ENCODE results near the gene PTPRK. TPM values are rescaled to one million over a fixed set of nuclear protein-coding genes. Genes with fewer than 3 reads are reported as not detected.

Gene PTPRK
- total and polyA plus RNA-seq, 2 of the 13 experiments (the other 11 are each of a cell fraction or from before 2014, with no cell fraction given) = 43.6 to 98.3 TPM

DNA sequence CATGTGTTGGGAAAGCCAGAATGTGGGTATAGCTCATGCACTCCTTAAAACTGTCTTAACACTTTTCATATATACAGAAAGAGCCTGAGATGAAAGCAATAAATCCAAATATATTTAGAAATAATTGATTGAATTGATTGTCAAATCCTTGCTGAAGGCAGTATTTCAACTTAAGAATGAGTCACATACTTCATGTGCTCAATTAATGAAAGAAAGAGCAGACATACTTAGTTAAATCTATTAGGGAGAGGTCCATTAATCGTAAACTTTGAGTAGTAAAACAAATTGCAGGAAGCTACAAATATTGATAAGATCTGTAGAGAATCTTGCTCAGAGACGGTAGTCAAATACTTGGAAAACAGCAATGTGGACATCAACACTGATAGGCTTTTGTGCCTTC is 358.0 kb downstream of the PTPRK start:
- Histone ChIP-seq H3K79me2 (ENCODE audit: insufficient read depth, low read length) (no peaks in the 10 kb centered on the region), H3K27me3 (ENCODE audit: control insufficient read depth in 1 of 2, insufficient read depth in 2 of 2, low read length in 2 of 2) (no peaks in the 10 kb centered on the region), H3K36me3 (replicated peaks in 1 of 2; ENCODE audit: control insufficient read depth in 1 of 2, insufficient read depth in 2 of 2, low read length in 2 of 2) (peaks cover 0 to 1% of the 10 kb centered on the region in 2 experiments; a peak in 2 of 5 replicates), H3K4me2 (ENCODE audit: low read depth, low read length) (no peak overlapping the region), H2AFZ (ENCODE audit: low read length) (no peak overlapping the region), H4K20me1 (ENCODE audit: insufficient read depth, low read length) (no peaks in the 10 kb centered on the region), H3K4me3 (replicated peaks in 1 of 3; ENCODE audit: insufficient read depth in 1 of 3, low read depth in 2 of 3, low read length in 3 of 3) (no peak overlapping the region), H3K4me1 (ENCODE audit: insufficient read depth, low read length) (no peaks in the 10 kb centered on the region), H3K9me3 (ENCODE audit: low read length) (no peaks in the 10 kb centered on the region), H3K27ac (ENCODE audit: extremely low read length, insufficient read depth, low read length) (no peak overlapping the region), H3K9ac (ENCODE audit: insufficient read depth, low read depth, low read length) (no peak overlapping the region)
- CTCF ChIA-PET (ENCODE audit: low intra/inter-chr PET ratio, low total read pairs) = no interaction called here
- POLR2A ChIA-PET = no interaction called here
- in situ Hi-C loops (cut with HindIII; ENCODE audit: extremely low pct_ligation_motif_present, low pct_unique_long_range_greater_than_20kb) = no loop called here
- no TSS peak for BruUV-seq (replicated peaks)
- TF ChIP-seq MAFG (CRISPR knock-in tag; IDR thresholded peaks at IDR 0.05) (no peak), MEIS2 (CRISPR knock-in tag; IDR thresholded peaks at IDR 0.05) (no peak), ZNF33B (CRISPR knock-in tag; IDR thresholded peaks at IDR 0.05) (no peak), ZNF607 (CRISPR knock-in tag; IDR thresholded peaks at IDR 0.05; ENCODE audit: borderline replicate concordance) (no peak), ZNF746 (CRISPR knock-in tag; IDR thresholded peaks at IDR 0.05) (no peak), PLRG1 (conservative IDR thresholded peaks at IDR 0.05) (no peak), AHR (CRISPR knock-in tag; IDR thresholded peaks at IDR 0.05) (no peak), ZNF232 (CRISPR knock-in tag; IDR thresholded peaks at IDR 0.05; ENCODE audit: borderline replicate concordance) (no peak), NPAS2 (CRISPR knock-in tag; IDR thresholded peaks at IDR 0.05; ENCODE audit: borderline replicate concordance) (no peak)
- TF ChIP-seq, protein P1, sequence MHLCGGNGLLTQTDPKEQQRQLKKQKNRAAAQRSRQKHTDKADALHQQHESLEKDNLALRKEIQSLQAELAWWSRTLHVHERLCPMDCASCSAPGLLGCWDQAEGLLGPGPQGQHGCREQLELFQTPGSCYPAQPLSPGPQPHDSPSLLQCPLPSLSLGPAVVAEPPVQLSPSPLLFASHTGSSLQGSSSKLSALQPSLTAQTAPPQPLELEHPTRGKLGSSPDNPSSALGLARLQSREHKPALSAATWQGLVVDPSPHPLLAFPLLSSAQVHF (CRISPR knock-in tag; IDR thresholded peaks at IDR 0.05) = no peak
- TF ChIP-seq, protein P2, sequence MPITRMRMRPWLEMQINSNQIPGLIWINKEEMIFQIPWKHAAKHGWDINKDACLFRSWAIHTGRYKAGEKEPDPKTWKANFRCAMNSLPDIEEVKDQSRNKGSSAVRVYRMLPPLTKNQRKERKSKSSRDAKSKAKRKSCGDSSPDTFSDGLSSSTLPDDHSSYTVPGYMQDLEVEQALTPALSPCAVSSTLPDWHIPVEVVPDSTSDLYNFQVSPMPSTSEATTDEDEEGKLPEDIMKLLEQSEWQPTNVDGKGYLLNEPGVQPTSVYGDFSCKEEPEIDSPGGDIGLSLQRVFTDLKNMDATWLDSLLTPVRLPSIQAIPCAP (CRISPR knock-in tag; IDR thresholded peaks at IDR 0.05; ENCODE audit: low read depth) = no peak
- TF ChIP-seq, protein P3, sequence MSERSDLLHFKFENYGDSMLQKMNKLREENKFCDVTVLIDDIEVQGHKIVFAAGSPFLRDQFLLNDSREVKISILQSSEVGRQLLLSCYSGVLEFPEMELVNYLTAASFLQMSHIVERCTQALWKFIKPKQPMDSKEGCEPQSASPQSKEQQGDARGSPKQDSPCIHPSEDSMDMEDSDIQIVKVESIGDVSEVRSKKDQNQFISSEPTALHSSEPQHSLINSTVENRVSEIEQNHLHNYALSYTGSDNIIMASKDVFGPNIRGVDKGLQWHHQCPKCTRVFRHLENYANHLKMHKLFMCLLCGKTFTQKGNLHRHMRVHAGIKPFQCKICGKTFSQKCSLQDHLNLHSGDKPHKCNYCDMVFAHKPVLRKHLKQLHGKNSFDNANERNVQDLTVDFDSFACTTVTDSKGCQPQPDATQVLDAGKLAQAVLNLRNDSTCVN (CRISPR knock-in tag; IDR thresholded peaks at IDR 0.05; ENCODE audit: borderline replicate concordance) = no peak
- DNase-seq (ENCODE audit: low spot score) (no peak), ATAC-seq (no peak), FAIRE-seq (no peak)
- intact Hi-C loops (cut with micrococcal nuclease; ENCODE audit: unreplicated experiment) = no loop called here
- 95% methylated on average over 2 of the region's 2 CpGs for WGBS (ENCODE audit: low lambda C conversion rate)

Data from HepG2 (cell line).